ENCODE measurements around the gene PCSK2.

GRCh38 chr20:17504066-17504897, 277.4 kb downstream of the PCSK2 start:
- TF ChIP-seq CTCF (IDR thresholded peaks at IDR 0.05; ENCODE audit: low read depth, low read length, missing input control) (no peak), FOXA1 (IDR thresholded peaks at IDR 0.05) (no peak)
- TF ChIP-seq, protein P1, sequence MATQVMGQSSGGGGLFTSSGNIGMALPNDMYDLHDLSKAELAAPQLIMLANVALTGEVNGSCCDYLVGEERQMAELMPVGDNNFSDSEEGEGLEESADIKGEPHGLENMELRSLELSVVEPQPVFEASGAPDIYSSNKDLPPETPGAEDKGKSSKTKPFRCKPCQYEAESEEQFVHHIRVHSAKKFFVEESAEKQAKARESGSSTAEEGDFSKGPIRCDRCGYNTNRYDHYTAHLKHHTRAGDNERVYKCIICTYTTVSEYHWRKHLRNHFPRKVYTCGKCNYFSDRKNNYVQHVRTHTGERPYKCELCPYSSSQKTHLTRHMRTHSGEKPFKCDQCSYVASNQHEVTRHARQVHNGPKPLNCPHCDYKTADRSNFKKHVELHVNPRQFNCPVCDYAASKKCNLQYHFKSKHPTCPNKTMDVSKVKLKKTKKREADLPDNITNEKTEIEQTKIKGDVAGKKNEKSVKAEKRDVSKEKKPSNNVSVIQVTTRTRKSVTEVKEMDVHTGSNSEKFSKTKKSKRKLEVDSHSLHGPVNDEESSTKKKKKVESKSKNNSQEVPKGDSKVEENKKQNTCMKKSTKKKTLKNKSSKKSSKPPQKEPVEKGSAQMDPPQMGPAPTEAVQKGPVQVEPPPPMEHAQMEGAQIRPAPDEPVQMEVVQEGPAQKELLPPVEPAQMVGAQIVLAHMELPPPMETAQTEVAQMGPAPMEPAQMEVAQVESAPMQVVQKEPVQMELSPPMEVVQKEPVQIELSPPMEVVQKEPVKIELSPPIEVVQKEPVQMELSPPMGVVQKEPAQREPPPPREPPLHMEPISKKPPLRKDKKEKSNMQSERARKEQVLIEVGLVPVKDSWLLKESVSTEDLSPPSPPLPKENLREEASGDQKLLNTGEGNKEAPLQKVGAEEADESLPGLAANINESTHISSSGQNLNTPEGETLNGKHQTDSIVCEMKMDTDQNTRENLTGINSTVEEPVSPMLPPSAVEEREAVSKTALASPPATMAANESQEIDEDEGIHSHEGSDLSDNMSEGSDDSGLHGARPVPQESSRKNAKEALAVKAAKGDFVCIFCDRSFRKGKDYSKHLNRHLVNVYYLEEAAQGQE (IDR thresholded peaks at IDR 0.05), result no peak

Measured in liver (tissue), 2 donors.